PC-3 (cell line): Measurements from ENCODE around the gene VSIG2. TPM values are rescaled to one million over a fixed set of nuclear protein-coding genes. Genes with fewer than 3 reads are reported as not detected.

Experiments
- ATAC-seq: fragments of 200-7000 bp; cut with Tn5 transposase; 2 replicates; pipeline ENCODE4 v1.9.1; 2020; ENCODE audit warnings: mild to moderate bottlenecking, moderate library complexity
- Bru-seq: library from RNA; stranded (reverse); fragments of 400-500 nt; gene quantifications from one replicate; lab custom pipeline; 2021; lab: Mats Ljungman, UMichigan
- BruChase-seq, 2 experiments: library from RNA; stranded (reverse); fragments of 400-500 nt; gene quantifications; one replicate each; lab custom pipeline; 2021; lab: Mats Ljungman, UMichigan
- BruUV-seq: library from RNA; stranded (reverse); fragments of 400-500 nt; replicated peaks from 2 replicates; lab custom pipeline; 2021; lab: Mats Ljungman, UMichigan
- CTCF ChIA-PET: fragments of 300-600 bp; sonication (Branson Sonifier 250); formaldehyde crosslinking; loops from one replicate; lab custom pipeline; 2022; ENCODE audit warnings: antibody characterized with exemption; lab: Charles Lee
- POLR2A ChIA-PET: fragments of 300-600 bp; sonication (Branson Sonifier 250); formaldehyde crosslinking; loops from one replicate; lab custom pipeline; 2022; ENCODE audit warnings: antibody characterized with exemption; ENCODE audit not compliant: unreplicated experiment; lab: Charles Lee
- DNase-seq: peaks from one replicate; pipeline ENCODE4 v3.0.0-alpha.2; 2015
- H2AFZ ChIP-seq: fragments of 300-600 bp; sonication (generic); 2 replicates; pipeline ENCODE4 v1.6.0; 2016; ENCODE audit warnings: antibody characterized with exemption, low read length
- H3F3A ChIP-seq: fragments of 300-600 bp; sonication (generic); one replicate; pipeline ENCODE4 v1.6.0; 2017; ENCODE audit warnings: antibody characterized with exemption, low read length, control low read depth, mild to moderate bottlenecking; ENCODE audit not compliant: unreplicated experiment
- H3K27ac ChIP-seq: fragments of 300-600 bp; sonication (generic); 2 replicates; pipeline ENCODE4 v1.5.1; 2016; ENCODE audit warnings: mild to moderate bottlenecking, low read length
- H3K27me3 ChIP-seq: fragments of 300-600 bp; sonication (generic); 2 replicates; pipeline ENCODE4 v1.6.1; 2016; ENCODE audit warnings: low read length, mixed read lengths
- H3K36me3 ChIP-seq: fragments of 300-600 bp; sonication (generic); 2 replicates; pipeline ENCODE4 v1.6.1; 2016; ENCODE audit warnings: low read depth, mixed run types, low read length, mixed read lengths
- H3K4me1 ChIP-seq: fragments of 300-600 bp; sonication (generic); 2 replicates; pipeline ENCODE4 v1.5.1; 2016; ENCODE audit warnings: low read length; ENCODE audit not compliant: insufficient read depth
- H3K4me2 ChIP-seq: fragments of 300-600 bp; sonication (generic); 2 replicates; pipeline ENCODE4 v1.6.0; 2016; ENCODE audit warnings: low read length
- H3K4me3 ChIP-seq: fragments of 300-600 bp; sonication (generic); 2 replicates; pipeline ENCODE4 v1.5.1; 2016; ENCODE audit warnings: mild to moderate bottlenecking, low read length, mixed read lengths
- H3K79me2 ChIP-seq: fragments of 300-600 bp; sonication (generic); 2 replicates; pipeline ENCODE4 v1.6.1; 2017; ENCODE audit warnings: low read length, mixed read lengths
- H3K9ac ChIP-seq: fragments of 300-600 bp; sonication (generic); 2 replicates; pipeline ENCODE4 v1.6.0; 2016; ENCODE audit warnings: mild to moderate bottlenecking, low read length
- H3K9me2 ChIP-seq: fragments of 300-600 bp; sonication (generic); replicated peaks from 2 replicates; pipeline ENCODE4 v1.6.1; 2016; ENCODE audit warnings: mixed run types, low read length, mixed read lengths
- H3K9me3 ChIP-seq: fragments of 300-600 bp; sonication (generic); 2 replicates; pipeline ENCODE4 v1.6.1; 2016; ENCODE audit warnings: low read length, mixed read lengths
- H4K20me1 ChIP-seq: fragments of 300-600 bp; sonication (generic); 2 replicates; pipeline ENCODE4 v1.6.1; 2016; ENCODE audit warnings: low read length, mixed read lengths
- EZH2 ChIP-seq: fragments of 300-600 bp; sonication (generic); IDR thresholded peaks from one replicate; pipeline ENCODE4 v1.6.1; 2017; ENCODE audit warnings: antibody characterized with exemption, mild to moderate bottlenecking, low read length; ENCODE audit not compliant: unreplicated experiment
- EZH2phosphoT487 ChIP-seq: fragments of 300-600 bp; sonication (generic); IDR thresholded peaks from 2 replicates; pipeline ENCODE4 v1.6.1; 2018; ENCODE audit warnings: mild to moderate bottlenecking, antibody characterized with exemption, low read length, borderline replicate concordance
- intact Hi-C: fragments of 100-400 bp; cut with micrococcal nuclease; formaldehyde crosslinking; loops from 2 replicates; pipeline ENCODE4 v1.9.0; 2023
- long read RNA-seq: library from polyadenylated mRNA; unstranded; transcript quantifications from one replicate; pipeline ENCODE4 v2.0.0, GENCODE V29; 2021; ENCODE audit not compliant: unreplicated experiment
- total RNA-seq: library from RNA; depleted of rRNA; stranded (reverse); fragments of >200 nt; gene quantifications from 2 replicates; pipeline ENCODE4 v1.2.3, GENCODE V29; 2014; rRNA removed
- TF ChIP-seq, protein P1 (sequence below): fragments of 300-600 bp; sonication (generic); conservative IDR thresholded peaks from 2 replicates; pipeline ENCODE4 v1.5.1; 2017; ENCODE audit warnings: antibody characterized with exemption, low read depth, mild to moderate bottlenecking, low read length

The VSIG2 gene
- total RNA-seq, result not detected in 2 replicates
- Bru-seq, nascent RNA, result percentile 37 among the genes with signal in this experiment
- BruChase-seq, experiment 1, labeled RNA remaining after a 6-hour chase, result percentile 52 among the genes with signal in this experiment
- BruChase-seq, experiment 2, labeled RNA remaining after a 2-hour chase, result percentile 59 among the genes with signal in this experiment
- long read RNA-seq, result 0 reads

- BruUV-seq, result no TSS peak
- H3K79me2 ChIP-seq, result no peaks in the 10 kb centered on the region
- H3K9me2 ChIP-seq, result no peaks in the 10 kb centered on the region
- H3K9ac ChIP-seq, result no peak within 1 kb of the TSS
- intact Hi-C loops, result no loop called here
- no peaks in the 10 kb centered on the region for H3K36me3 ChIP-seq
- peaks cover 54% of the 10 kb centered on the region for H3K4me1 ChIP-seq
- H4K20me1 ChIP-seq, result no peaks in the 10 kb centered on the region
- TF ChIP-seq EZH2, result no peak
- TF ChIP-seq, protein P1, sequence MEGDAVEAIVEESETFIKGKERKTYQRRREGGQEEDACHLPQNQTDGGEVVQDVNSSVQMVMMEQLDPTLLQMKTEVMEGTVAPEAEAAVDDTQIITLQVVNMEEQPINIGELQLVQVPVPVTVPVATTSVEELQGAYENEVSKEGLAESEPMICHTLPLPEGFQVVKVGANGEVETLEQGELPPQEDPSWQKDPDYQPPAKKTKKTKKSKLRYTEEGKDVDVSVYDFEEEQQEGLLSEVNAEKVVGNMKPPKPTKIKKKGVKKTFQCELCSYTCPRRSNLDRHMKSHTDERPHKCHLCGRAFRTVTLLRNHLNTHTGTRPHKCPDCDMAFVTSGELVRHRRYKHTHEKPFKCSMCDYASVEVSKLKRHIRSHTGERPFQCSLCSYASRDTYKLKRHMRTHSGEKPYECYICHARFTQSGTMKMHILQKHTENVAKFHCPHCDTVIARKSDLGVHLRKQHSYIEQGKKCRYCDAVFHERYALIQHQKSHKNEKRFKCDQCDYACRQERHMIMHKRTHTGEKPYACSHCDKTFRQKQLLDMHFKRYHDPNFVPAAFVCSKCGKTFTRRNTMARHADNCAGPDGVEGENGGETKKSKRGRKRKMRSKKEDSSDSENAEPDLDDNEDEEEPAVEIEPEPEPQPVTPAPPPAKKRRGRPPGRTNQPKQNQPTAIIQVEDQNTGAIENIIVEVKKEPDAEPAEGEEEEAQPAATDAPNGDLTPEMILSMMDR, result no peak
- TF ChIP-seq EZH2phosphoT487, result no peak
- H3F3A ChIP-seq, result no peaks in the 10 kb centered on the region
- ChIA-PET POLR2A (no interaction called here), CTCF (interaction anchor here (1.0 kb wide), 1 partner anchor 81 kb away, joined by 4 read pairs; no protein-coding TSS in a partner anchor)
- H3K27me3 ChIP-seq, result no peaks in the 10 kb centered on the region
- H3K4me2 ChIP-seq, result no peak within 1 kb of the TSS
- no peak for DNase-seq
- no peak within 1 kb of the TSS for H2AFZ ChIP-seq
- no peak within 1 kb of the TSS for H3K4me3 ChIP-seq
- H3K27ac ChIP-seq, result no peak within 1 kb of the TSS
- ATAC-seq, result no peak
- no peaks in the 10 kb centered on the region for H3K9me3 ChIP-seq
Observed at GRCh38 chr11:124751741-124752470, at the start of gene VSIG2. VSIG2 (minus strand) TSS chr11:124752255; CDS start chr11:124752137, 118 bp downstream.

GRCh38 chr11:124801014-124801413 lies 49.0 kb upstream of the VSIG2 start:
- BruUV-seq, result TSS peak; percentile 62
- H3K9ac ChIP-seq, result peak overlapping the region; percentile 90
- no peaks in the 10 kb centered on the region for H3K9me2 ChIP-seq
- ATAC-seq, result peak; percentile 39
- H3K36me3 ChIP-seq, result no peaks in the 10 kb centered on the region
- no peaks in the 10 kb centered on the region for H3K27me3 ChIP-seq
- H3K79me2 ChIP-seq, result peaks cover 48% of the 10 kb centered on the region
- intact Hi-C loops, result loop anchor here (2.0 kb wide), 2 partner anchors 14 to 66 kb away; no protein-coding TSS in a partner anchor
- peak overlapping the region; percentile 92 for H2AFZ ChIP-seq
- H3F3A ChIP-seq, result no peaks in the 10 kb centered on the region
- peaks cover 39% of the 10 kb centered on the region for H3K4me1 ChIP-seq
- TF ChIP-seq EZH2phosphoT487 (no peak), EZH2 (no peak)
- TF ChIP-seq, protein P1, result no peak
- no peaks in the 10 kb centered on the region for H3K9me3 ChIP-seq
- peak overlapping the region; percentile 83 for H3K27ac ChIP-seq
- peak overlapping the region; percentile 80 for H3K4me2 ChIP-seq
- H4K20me1 ChIP-seq, result peaks cover 20% of the 10 kb centered on the region; the same call in 1 of the 2 replicates
- ChIA-PET POLR2A (interaction anchor here (0.5 to 1.3 kb wide), 3 partner anchors 12 to 36 kb away, joined by 3 to 6 read pairs (median 5); no protein-coding TSS in a partner anchor), CTCF (interaction anchor here (0.6 to 4.5 kb wide), 3 partner anchors 35 to 132 kb away, joined by 4 to 48 read pairs (median 5); no protein-coding TSS in a partner anchor)
- peak overlapping the region; percentile 70 for H3K4me3 ChIP-seq
- DNase-seq, result peak; percentile 67
